ENCODE measurements around the gene RNF157.

DNA sequence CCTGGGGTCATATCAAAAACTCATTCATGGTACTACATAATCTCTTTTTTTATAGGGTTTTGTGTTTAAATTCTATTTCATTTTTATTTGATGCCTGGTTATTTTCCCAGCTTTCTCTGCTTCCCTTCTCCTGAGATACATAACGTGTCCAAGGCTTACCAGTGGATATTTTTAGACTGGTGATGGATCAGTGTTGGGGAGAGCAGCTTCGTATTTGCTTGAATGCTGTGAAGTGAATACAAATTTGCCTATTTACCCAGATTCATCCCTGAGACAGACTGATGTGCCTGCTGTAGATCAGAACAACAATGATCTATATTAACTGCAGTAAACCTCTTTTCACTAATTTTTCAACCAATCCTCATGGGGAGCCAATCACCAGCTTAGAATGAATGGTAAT, 56.0 kb downstream of the RNF157 start:
- TF ChIP-seq CTCF (IDR thresholded peaks at IDR 0.05), result no peak
- TF ChIP-seq POLR2A (IDR thresholded peaks at IDR 0.05), result no peak

All from adrenal gland (tissue), 5 donors.